ES-I3 (cell line): ENCODE measurements around the gene MARK3.

Source experiments
- H3K36me3 ChIP-seq: 2 replicates; pipeline ENCODE4 v1.6.1; 2013; ENCODE audit warnings: mild to moderate bottlenecking, low read length, control low read depth, moderate library complexity; ENCODE audit not compliant: insufficient read depth
- H3K4me1 ChIP-seq: 2 replicates; pipeline ENCODE4 v1.6.1; 2013; ENCODE audit warnings: mild to moderate bottlenecking, control low read depth, low read length; ENCODE audit not compliant: insufficient read depth
- H3K9ac ChIP-seq: 2 replicates; pipeline ENCODE4 v1.6.1; 2013; ENCODE audit warnings: low read depth, mild to moderate bottlenecking, low read length, moderate library complexity
- H3K9me3 ChIP-seq: 2 replicates; pipeline ENCODE4 v1.6.1; 2013; ENCODE audit warnings: mild to moderate bottlenecking, low read length, moderate library complexity; ENCODE audit not compliant: control insufficient read depth, insufficient read depth

Gene MARK3

DNA sequence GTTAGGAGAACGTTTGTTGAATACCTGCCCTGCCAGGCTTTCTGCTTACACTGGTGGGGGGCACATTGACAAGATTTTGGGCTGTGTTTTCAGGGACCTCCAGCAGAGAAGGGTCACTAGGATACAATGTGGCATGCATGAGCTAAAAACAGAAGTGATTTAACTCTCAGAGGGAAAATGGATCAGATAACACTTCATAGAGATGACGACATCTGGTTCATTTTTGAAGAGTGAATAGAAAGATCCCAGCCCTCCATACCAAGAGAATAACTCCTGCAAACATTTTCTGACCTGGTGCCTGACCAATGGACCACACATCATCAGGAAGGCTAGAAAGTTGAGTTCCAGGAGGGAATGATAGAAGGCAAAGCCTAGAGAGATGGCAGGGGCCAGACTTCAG is 103.7 kb downstream of the MARK3 start:
- H3K36me3 ChIP-seq = peaks cover 19% of the 10 kb centered on the region
- no peak overlapping the region for H3K9ac ChIP-seq
- H3K9me3 ChIP-seq = no peaks in the 10 kb centered on the region
- no peaks in the 10 kb centered on the region for H3K4me1 ChIP-seq

DNA sequence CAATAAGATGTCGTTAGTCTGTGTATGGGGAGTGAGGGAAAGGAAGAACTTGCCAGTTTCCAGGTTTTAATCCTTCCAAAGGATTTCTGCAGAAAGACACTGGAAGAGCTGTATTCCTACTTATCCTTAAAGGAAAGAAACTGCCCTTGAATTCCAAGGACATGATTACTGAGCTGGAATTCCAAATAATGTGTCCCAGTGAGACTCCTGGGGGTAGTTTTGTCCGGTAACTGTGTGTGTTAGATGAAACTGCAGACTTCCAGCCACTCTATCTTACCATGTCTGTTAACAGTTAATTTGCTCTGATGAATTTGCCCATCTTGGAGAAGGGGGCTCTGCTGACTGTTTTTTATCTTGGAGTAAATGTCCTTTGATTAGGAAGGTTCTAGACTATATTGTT is 104.4 kb downstream of the MARK3 start:
- Histone ChIP-seq H3K9ac (no peak overlapping the region), H3K9me3 (no peaks in the 10 kb centered on the region), H3K36me3 (peaks cover 19% of the 10 kb centered on the region), H3K4me1 (no peaks in the 10 kb centered on the region)

DNA sequence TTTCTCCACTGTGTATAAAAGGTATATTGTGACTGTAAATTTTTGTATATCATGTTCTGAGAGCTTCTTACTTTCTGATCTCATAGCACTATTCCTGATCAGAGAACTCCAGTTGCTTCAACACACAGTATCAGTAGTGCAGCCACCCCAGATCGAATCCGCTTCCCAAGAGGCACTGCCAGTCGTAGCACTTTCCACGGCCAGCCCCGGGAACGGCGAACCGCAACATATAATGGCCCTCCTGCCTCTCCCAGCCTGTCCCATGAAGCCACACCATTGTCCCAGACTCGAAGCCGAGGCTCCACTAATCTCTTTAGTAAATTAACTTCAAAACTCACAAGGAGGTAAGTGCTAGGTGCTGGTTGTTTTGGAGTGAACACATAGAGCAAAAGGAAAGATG is 106.5 kb downstream of the MARK3 start:
- no peaks in the 10 kb centered on the region for H3K9me3 ChIP-seq
- no peak overlapping the region for H3K9ac ChIP-seq
- peaks cover 16% of the 10 kb centered on the region for H3K36me3 ChIP-seq

DNA sequence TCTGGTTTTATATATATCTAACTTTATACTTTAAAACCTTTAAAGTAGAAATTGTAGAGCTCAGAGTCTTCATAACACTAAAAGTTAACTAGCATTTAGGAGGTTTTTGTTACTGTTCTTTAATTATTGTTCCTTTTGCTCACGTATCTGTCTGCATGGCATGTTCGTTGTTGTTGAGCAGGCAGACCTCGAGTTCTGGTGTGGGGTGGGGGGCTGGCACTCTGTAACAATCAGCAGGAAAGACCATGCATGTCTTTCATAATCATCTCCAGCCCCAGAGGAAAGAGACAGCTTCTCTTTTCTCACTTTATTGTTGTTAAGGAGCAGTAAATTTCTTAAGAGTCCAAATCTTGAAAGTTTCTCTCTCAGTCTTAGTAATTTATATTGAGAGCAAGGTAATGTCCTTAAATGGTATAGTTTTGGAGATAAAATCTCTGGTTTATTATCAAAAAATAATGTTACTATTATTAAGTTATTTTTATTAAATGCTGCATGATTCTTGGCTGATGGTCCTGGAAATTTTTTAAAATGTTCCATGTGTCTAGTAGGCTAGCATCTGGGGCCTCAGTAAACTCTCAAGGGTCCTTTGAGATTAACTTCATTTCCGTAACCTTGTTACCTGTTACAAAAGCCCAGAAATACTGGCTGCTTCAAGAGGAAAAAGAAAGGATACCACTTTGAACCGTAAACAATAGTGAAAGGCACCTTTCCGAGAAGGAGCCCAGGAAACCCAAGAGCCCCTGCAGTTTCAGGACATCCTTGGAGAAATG is 107.1 kb downstream of the MARK3 start:
- peaks cover 16% of the 10 kb centered on the region for H3K36me3 ChIP-seq
- no peak overlapping the region for H3K9ac ChIP-seq
- no peaks in the 10 kb centered on the region for H3K9me3 ChIP-seq
- H3K4me1 ChIP-seq = no peaks in the 10 kb centered on the region

More for the DNA sequence above, 106.5 kb downstream of the MARK3 start:
- H3K4me1 ChIP-seq = no peaks in the 10 kb centered on the region

DNA sequence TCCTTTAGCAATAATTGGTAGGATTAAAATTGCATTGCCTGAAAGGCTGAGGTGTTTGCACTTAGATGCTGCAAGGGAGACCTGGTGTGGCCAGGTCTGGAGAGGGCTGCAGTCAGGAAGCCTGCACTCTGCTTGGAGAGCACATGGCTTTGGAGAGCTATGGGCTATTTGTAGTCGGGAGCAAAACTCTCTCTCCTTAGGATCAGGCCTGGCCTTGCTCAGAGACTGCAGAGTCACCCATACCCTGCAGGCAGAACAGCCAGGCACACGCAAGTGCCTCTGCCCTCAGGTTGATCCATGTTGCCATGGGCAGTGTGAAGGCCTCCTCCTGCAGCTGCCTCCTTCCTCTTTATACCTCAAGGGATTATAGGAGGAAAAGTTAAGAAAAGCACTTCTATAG is 110.6 kb downstream of the MARK3 start:
- no peaks in the 10 kb centered on the region for H3K9me3 ChIP-seq
- H3K36me3 ChIP-seq = peaks cover 9% of the 10 kb centered on the region; the same call in 1 of the 2 replicates
- peaks cover 4% of the 10 kb centered on the region; the same call in 1 of the 2 replicates for H3K4me1 ChIP-seq
- no peak overlapping the region for H3K9ac ChIP-seq

DNA sequence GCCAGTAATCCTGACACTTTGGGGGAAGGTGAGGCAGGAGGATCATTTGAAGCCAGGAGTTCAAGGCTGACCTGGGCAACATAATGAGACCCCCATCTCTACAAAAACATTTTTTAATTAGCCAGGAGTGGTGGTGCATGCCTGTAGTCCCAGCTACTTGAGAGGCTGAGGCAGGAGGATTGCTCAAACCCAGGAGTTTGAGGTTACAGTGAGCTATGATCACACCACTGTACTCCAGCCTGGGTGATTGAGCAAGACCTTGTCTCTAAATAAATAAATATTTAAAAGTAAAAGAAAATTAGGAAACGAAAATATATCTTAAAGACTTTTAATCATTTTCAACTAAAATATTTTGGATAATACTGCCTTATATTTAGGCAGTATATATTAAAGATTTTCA is 111.6 kb downstream of the MARK3 start:
- no peaks in the 10 kb centered on the region for H3K9me3 ChIP-seq
- H3K4me1 ChIP-seq = peaks cover 4% of the 10 kb centered on the region; the same call in 1 of the 2 replicates
- H3K36me3 ChIP-seq = peaks cover 7% of the 10 kb centered on the region
- no peak overlapping the region for H3K9ac ChIP-seq

DNA sequence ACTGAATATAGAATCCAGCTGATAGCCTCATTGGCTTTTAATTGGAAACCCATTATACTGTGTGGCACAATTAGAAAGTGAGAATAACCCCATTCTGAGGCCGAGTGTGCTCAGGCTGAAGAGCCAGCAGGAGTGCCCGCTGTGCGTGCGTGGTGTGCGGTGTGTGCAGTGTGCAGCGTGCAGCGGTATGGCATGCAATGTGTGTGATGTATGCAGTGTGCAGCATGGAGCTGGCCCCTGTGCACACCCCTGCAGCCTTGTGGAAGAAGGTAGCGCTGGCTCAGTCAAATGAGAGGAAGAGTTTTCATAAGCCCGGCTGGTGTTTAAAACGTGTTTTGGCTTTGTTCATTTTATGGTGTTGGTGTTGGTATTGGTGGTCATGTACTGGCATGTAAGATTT is 114.5 kb downstream of the MARK3 start:
- peaks cover 17% of the 10 kb centered on the region for H3K36me3 ChIP-seq
- H3K4me1 ChIP-seq = peaks cover 4% of the 10 kb centered on the region; the same call in 1 of the 2 replicates
- H3K9ac ChIP-seq = no peak overlapping the region
- H3K9me3 ChIP-seq = no peaks in the 10 kb centered on the region

DNA sequence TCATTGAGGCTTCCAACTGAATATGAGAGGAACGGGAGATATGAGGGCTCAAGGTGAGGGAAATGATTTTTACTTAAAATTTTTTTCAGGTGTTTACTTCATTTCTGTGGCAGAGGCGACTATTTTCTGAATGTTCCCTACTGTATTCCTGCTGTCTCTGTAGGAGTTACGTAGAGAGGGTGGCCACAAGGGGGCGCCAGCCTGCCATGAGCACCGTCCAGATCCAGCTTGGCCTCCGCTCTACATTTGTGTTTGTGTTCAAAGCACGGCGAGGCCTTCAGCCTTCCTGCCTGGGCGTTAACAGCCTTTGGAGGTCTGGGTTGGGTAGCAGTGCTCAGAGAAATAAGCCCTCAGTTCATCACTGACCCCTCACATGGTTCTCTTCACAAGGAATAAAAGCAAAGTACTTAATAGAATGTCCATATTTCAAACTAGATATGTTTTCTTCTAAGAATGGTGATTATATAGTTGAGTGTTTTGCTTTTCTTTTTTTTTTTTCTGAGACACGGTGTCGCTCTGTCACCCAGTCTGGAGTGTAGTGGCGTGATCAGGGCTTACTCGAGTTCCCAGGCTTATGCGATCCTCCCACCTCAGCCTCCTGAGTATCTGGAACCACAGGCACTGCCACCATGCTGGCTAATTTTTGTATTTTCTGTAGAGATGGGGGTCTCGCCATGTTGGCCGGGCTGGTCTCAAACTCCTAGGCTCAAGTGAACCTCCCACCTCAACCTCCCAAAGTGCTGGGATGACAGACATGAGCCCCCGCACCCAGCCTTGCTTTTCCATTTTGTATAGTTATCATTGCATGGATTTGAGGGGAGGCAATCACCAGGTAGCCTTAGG is 115.2 kb downstream of the MARK3 start:
- H3K9me3 ChIP-seq = no peaks in the 10 kb centered on the region
- peaks cover 4% of the 10 kb centered on the region; the same call in 1 of the 2 replicates for H3K4me1 ChIP-seq
- H3K36me3 ChIP-seq = peaks cover 19% of the 10 kb centered on the region
- no peak overlapping the region for H3K9ac ChIP-seq

DNA sequence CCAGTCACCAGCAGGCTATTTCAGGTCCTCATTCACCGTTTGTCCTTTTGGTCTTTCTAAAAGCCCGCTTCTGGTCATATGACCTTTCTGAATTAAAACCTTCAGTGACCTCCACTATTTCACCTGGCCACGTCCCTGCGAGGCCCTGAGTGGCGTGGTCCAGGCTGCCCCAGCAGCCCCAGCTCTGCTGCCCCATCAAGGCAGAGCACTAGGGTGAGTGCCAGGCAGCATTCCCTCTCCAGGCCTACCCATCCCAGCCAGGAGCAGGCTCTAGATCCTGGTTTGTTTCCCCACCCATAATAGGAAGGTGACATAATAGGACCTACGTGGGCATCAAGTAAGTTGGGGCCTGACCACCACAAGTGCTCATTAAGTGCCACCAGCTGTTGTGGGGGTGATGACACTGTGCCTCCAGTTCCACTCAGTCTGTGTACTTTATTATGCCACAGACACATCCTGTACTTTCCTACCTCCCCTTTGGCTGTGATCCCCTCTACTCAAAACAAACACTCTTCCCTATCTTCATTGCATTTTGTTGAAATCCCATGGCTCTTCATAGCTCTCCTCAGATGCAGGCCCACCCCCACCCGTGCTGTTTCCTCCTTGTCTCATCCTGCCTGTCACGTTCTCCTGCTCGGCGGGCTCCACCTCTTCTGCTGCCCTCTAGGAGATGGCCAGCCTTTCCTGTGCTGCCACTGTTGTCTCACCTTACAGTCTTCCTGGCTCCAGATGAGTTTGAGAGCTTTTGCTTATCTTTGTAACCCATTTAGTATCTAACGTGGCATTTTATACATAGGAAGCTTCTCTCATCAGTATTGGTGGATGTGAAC is 116.0 kb downstream of the MARK3 start:
- peaks cover 19% of the 10 kb centered on the region for H3K36me3 ChIP-seq
- no peaks in the 10 kb centered on the region for H3K9me3 ChIP-seq
- H3K4me1 ChIP-seq = peaks cover 4% of the 10 kb centered on the region; the same call in 1 of the 2 replicates
- no peak overlapping the region for H3K9ac ChIP-seq

DNA sequence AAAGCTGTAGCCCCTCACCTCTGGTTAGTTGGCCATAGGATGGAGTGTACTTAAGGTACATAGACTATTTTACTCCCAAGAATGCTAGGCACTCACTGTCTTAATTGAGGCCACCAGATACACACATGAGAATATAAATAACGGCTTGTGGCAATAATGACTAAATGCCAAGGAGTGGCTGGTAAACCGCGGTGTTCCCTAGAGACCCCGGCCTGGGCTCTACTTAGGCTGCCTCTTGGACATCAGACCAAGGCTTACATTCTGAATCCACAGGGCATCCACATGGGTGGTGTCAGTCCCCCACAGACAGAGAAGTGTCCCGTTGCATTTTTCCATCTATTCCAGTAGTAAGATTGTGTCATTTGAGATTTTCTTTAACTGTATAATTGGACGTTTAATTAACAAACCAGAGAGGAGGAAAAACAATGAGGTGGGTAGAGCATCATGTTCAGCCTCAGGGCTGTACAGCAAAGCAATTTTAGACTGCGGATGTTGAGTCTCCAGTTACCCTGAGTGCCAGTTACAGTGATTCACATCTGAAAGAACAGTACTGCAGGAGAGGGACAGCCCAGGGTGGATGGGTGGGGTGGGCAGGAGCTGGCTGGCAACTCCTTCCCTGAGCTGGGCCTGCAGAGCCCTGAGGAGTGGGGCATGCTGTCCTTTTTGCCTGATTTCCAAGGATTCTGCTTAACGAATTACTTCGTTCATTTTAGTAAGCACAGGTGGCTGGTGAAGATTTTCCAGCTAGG is 116.9 kb downstream of the MARK3 start:
- Histone ChIP-seq H3K36me3 (peaks cover 19% of the 10 kb centered on the region), H3K9me3 (no peaks in the 10 kb centered on the region), H3K9ac (no peak overlapping the region), H3K4me1 (peaks cover 4% of the 10 kb centered on the region; the same call in 1 of the 2 replicates)

DNA sequence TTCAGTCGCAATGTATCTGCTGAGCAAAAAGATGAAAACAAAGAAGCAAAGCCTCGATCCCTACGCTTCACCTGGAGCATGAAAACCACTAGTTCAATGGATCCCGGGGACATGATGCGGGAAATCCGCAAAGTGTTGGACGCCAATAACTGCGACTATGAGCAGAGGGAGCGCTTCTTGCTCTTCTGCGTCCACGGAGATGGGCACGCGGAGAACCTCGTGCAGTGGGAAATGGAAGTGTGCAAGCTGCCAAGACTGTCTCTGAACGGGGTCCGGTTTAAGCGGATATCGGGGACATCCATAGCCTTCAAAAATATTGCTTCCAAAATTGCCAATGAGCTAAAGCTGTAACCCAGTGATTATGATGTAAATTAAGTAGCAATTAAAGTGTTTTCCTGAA is 117.7 kb downstream of the MARK3 start:
- peaks cover 19% of the 10 kb centered on the region for H3K36me3 ChIP-seq
- H3K9me3 ChIP-seq = no peaks in the 10 kb centered on the region
- peaks cover 4% of the 10 kb centered on the region; the same call in 1 of the 2 replicates for H3K4me1 ChIP-seq
- no peak overlapping the region for H3K9ac ChIP-seq

DNA sequence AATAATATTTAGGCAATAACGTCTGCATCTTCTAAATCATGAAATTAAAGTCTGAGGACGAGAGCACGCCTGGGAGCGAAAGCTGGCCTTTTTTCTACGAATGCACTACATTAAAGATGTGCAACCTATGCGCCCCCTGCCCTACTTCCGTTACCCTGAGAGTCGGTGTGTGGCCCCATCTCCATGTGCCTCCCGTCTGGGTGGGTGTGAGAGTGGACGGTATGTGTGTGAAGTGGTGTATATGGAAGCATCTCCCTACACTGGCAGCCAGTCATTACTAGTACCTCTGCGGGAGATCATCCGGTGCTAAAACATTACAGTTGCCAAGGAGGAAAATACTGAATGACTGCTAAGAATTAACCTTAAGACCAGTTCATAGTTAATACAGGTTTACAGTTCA is 118.1 kb downstream of the MARK3 start:
- H3K4me1 ChIP-seq = peaks cover 4% of the 10 kb centered on the region; the same call in 1 of the 2 replicates
- peaks cover 19% of the 10 kb centered on the region for H3K36me3 ChIP-seq
- no peaks in the 10 kb centered on the region for H3K9me3 ChIP-seq
- H3K9ac ChIP-seq = no peak overlapping the region

DNA sequence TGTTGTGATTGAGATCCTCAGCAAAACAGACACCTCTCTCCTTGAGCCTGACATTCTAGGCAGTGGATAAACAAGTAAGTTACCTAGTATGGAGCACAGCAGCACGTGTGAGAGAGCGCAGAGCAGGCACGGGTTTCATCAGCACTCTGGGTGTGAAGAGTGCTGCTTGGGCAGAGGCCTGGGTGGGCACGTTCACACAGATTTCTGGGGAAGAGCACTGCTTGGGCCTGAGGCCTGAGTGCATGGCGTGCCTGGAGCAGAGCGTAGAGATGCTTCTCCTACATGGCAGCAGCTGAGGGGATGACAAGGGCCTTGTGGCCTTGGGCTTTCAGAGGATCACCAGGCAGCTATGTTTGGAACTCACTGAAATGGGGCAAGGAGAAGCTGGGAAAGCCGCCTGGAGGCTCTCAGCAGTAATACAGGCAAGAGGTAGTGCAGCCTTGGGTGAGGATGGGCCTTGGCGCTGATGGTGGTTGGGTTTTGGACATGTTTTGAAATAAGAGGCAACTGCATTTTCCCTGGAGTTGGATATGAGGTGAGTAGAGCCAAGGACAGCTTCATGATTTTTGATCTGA is 119.9 kb downstream of the MARK3 start:
- peaks cover 4% of the 10 kb centered on the region; the same call in 1 of the 2 replicates for H3K4me1 ChIP-seq
- H3K9ac ChIP-seq = no peak overlapping the region
- peaks cover 22% of the 10 kb centered on the region for H3K36me3 ChIP-seq
- no peaks in the 10 kb centered on the region for H3K9me3 ChIP-seq
